ENCODE results near the gene ZNF319. TPM values are rescaled to one million over a fixed set of nuclear protein-coding genes. Genes with fewer than 3 reads are reported as not detected.

The ZNF319 gene
- 8.3 TPM for polyA plus RNA-seq (ENCODE audit: insufficient read length)
- long read RNA-seq, donor 1, full-length matches to known transcripts = 4 of 4 reads
- long read RNA-seq, donor 1, partial matches to known transcripts = 0 of 4 reads
- long read RNA-seq, donor 1, other reads (novel, unspliced or antisense) = 0 of 4 reads
- long read RNA-seq, donor 2, full-length matches to known transcripts = 5 of 5 reads
- long read RNA-seq, donor 2, partial matches to known transcripts = 0 of 5 reads
- long read RNA-seq, donor 2, other reads (novel, unspliced or antisense) = 0 of 5 reads
- long read RNA-seq, donor 3, full-length matches to known transcripts = 3 of 3 reads
- long read RNA-seq, donor 3, partial matches to known transcripts = 0 of 3 reads
- long read RNA-seq, donor 3, other reads (novel, unspliced or antisense) = 0 of 3 reads
- long read RNA-seq, donor 4 = 0 reads
- long read RNA-seq, donor 5, full-length matches to known transcripts = 3 of 3 reads
- long read RNA-seq, donor 5, partial matches to known transcripts = 0 of 3 reads
- long read RNA-seq, donor 5, other reads (novel, unspliced or antisense) = 0 of 3 reads
- long read RNA-seq, donor 6, full-length matches to known transcripts = 4 of 4 reads
- long read RNA-seq, donor 6, partial matches to known transcripts = 0 of 4 reads
- long read RNA-seq, donor 6, other reads (novel, unspliced or antisense) = 0 of 4 reads
- long read RNA-seq, donor 7, full-length matches to known transcripts = 4 of 4 reads
- long read RNA-seq, donor 7, partial matches to known transcripts = 0 of 4 reads
- long read RNA-seq, donor 7, other reads (novel, unspliced or antisense) = 0 of 4 reads
- long read RNA-seq, donor 8, full-length matches to known transcripts = 2 of 9 reads
- long read RNA-seq, donor 8, partial matches to known transcripts = 7 of 9 reads
- long read RNA-seq, donor 8, other reads (novel, unspliced or antisense) = 0 of 9 reads

DNA sequence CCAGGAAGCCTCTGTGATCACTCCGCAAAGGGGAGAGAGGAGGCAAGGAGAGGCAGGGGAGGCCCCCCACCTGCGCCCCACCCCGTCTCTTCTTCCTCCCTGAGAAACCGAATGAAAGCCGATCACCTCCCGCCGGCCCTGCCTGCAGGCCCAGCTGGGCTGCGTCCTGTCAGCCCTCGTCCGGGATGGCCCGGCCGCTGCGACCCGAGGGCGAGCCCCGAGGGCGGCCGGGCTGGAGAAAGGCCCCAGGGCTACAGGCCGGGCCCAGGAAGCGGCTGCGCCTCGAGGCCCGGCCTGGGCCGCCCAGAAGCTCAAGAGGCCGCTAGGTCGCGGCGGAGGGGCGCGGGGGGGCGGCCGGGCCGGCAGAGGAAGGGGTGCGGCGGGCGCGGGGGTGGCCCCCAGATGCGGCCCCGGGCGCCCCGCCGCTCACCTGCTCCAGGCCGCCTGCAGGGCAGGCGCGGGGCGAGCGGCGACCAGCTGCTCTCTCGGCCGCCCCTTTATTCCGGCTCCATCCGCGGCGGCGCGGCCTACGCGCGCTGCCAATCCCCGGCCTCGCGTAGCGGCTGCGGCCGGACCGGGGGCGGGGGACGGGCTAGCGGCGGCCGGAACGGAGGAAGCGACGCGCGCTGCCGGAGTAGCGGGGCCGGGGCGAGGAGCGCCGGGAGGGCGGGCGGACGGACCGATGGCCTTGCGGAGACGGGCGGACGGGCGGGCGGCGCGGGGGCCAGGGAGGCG is at the start of gene ZNF319:
TSS of gene ZNF319 (minus strand) at position 702 of the 735 bp plus-strand sequence. CDS start 2,407 bp downstream, outside the sequence.
- DNase-seq = no peak

DNA sequence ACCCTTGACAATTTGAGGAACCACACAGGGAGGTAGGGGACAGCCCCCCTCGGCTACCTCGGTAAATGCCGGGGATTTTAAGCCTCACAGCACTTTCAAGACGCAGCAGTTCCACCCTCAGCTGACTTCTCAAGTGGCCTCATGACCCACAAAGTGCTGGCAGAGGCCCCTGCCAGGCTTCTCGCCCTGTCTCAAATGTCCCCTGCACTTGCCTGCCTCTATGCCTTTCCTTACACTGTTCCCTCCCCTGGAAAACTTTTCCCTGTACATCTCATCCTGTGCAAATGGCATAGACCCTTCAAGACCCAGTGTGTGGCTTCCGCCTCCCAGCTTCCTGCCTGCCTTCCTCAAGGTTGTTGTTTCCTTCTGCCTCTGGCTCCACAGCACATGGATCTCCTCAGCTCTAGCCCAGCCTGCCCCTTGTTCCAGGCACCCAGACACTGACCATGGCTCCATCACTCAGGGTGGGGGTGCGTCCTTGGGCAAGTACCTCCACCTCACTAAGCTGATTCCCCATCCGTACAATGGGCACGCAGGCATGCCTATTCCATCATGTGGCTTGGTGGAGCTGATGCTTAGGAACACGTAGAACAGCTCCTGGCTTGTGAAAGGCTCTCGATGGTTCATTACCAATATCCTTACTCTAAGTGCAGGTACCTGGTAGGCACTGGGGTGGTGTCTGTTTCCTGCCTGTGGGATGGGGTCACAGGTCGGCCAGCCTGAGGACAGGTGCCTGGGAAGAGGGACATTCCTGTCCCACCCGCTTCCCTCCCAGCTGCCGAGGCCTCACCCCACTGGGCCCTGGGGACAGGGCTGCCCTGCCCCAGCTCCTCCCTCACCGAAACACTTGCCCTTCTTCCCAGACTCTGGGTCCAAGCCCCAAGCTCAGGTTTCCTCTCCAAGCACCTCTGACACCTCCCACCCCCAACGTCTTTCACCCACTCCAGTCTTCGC is 49.0 kb upstream of the ZNF319 start:
- DNase-seq = no peak

DNA sequence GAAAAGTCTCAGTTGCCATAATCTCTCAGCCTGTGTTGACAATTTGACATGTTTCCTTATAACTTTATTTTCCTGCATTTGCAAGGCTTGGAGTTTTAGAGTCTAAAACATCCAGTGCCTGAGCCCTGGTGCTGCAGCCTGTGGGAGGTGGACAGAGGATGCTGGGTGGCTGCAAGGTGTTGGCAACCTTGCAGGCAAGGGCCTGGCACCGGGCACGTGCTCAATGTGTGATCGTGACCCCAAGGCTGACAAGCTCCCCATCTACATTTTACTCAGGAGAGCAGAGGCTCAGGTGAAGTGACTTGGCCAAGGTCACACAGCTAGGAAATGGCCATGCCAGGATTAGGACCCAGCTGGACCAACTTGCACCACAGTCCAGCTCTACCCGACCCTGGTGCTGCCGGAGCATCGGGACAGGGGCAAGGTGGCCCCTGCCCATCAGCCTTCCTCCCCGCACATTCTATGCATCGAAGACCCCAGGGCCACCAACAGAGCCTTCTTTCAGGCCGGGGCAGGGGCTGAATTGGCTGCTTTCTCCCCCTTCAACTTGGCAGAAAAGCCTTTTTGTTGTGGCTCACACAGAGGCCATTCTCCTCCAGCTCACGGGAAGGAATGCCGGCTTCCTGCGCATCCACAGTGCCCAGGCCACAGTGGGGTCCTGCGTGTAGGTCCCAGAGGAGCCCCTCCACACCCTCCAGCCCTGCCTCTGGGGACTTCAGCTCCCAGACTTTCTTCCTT is 48.2 kb upstream of the ZNF319 start:
- DNase-seq = no peak

DNA sequence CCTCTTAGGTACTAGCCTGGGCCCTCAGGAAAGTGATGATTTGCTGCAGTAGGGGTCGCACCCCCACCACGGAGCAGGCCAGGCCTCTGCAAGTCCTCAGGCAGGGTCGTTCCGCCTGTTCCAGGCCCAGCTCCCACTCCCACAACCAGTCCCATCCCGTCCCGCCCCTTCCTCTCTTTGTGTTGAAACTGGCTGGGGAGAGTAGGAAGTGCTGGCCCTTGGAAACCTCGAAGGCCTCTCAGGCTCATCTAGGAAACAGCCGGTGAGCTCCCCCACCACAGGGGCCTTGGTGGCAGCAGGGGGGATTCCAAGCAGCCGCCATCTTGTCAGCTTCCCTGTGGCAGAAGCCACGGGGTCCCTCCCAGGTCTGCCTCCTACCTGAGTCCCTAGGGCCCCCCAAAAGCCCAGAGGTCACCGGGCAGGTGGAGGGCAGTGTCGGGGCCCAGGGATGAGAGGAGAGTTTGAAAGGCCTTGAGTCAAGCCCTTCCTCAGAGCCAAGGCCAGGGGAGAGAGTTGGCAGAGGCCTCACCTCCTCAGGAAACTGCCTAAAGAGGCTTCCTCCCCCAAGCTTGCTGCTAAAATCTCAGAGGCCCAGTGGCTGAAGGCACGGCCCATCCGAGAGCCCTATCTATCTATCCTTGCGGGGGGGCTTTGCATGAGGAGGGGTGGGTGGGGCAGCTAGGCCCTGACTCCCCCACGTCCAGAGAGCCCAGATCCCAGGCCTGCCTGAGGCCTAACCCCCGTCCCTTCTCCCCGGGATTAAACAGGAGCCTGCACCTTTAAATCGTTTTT is 47.3 kb upstream of the ZNF319 start:
- DNase-seq = no peak

DNA sequence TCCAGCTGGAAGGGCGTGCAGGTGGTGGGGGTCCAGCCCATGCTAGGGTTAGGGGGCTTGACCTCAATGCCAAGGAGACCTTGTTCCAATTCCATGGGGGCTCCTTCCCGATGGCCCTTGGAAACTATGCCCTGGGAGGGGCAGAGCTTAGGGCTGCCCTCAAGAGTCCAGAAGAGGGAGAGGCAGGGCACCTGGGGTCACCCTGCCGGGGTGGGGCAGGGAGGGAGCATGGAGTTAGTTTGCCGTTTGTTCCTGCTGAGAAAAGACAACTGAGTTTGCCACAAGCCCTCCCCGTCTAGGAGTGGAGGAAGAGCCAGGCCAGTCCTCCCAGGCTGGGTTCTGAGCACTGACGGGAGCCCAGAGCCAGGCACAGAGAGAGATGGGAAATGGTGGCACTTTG is 46.5 kb upstream of the ZNF319 start:
- no peak for DNase-seq

- DNase-seq = no peak
Observed at GRCh38 chr16:58046054-58046881, 45.8 kb upstream of the ZNF319 start.

GRCh38 chr16:58045096-58045495 is 44.6 kb upstream of the ZNF319 start:
- no peak for DNase-seq

- no peak for DNase-seq
Observed at GRCh38 chr16:58044266-58045019, 44.0 kb upstream of the ZNF319 start.

DNA sequence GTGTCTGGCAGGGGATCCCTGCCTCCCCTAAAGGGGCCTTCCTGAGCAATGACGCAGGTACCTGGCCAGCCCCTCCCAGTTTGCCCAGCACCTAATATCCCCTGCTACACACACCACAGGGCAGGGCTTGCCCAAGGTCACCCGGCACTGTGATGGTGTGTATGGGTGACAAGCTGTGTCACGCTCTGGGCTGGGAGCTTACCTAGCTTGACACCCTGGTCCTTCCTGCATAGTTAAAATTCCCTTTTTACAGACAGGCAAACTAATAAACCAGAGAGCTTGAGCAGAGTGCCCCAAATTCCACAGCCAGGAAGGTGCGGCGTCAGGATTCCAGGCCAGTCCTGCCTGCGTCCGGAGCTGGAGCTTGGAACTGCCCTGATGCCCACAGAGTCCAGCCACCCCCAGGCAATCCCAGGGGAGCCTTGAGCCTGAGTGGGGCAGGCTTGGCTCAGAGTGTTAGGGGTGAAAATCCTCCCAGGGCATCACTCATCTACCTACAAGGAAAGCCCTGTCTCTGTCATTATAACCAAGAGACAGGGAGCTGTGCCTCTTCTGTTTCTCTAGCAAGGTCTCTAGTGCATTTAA is 43.2 kb upstream of the ZNF319 start:
- no peak for DNase-seq

DNA sequence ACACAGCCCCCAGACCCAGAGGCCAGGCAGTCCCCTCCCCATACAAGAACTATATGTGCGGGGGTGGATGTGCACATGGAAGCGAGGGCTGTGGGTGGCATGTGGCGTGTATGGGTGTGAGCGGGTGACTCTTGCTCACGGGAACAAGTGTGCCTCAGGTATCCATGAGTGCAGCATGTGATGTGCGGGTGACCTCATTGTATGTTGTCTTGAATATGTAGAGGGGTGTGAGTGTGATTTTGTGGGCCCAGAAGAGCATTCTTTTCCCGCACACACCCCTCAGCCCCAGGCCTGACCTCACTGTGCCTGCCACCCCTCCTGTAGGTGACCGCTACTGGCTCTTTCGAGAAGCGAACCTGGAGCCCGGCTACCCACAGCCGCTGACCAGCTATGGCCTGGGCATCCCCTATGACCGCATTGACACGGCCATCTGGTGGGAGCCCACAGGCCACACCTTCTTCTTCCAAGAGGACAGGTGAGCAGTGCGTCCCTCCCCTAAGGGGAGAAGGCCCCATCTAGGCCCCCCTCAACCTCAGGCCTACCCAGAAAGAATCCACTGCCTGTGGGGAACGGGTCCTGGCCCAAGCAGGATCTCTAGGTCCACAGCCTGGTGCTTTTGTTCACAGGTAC is 42.5 kb upstream of the ZNF319 start:
- no peak for DNase-seq

DNA sequence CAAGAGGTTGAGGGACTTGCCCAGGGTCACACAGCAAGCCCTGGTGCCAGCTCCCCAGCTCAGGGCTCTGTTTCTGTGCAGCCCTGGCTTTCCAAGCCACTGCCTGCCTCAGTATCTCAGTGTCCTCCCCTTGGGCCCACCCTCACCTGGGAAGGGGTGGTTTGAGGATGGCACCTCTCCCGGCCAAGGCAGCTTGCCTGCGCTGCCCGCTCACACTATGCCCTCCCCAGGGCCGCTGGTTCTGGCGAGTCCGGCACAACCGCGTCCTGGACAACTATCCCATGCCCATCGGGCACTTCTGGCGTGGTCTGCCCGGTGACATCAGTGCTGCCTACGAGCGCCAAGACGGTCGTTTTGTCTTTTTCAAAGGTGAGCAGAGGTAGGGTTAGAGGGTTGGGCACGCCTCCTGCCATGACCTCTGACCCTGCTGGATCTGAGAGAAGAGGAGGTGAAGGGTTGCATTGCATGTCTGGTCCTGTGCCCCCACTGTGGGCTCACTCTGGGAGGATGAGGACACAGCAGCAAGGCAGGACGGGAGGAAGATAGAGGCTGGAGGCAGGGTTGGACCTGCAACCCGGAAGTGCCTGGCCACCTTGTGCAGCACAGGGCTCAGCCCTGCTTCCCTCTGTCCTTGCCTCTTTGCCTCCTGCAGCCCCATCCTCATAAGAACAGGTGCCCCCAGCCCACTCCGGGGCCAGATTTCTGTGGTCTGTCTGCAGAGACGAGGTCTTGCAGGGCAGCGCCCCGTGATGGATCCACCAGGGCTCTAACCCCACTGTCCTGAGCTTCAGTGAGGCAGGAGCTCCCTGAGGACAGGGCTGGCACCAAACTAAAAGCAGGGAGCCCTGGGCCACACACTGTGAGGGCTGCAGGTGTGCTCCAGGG is 41.8 kb upstream of the ZNF319 start:
- no peak for DNase-seq

DNA sequence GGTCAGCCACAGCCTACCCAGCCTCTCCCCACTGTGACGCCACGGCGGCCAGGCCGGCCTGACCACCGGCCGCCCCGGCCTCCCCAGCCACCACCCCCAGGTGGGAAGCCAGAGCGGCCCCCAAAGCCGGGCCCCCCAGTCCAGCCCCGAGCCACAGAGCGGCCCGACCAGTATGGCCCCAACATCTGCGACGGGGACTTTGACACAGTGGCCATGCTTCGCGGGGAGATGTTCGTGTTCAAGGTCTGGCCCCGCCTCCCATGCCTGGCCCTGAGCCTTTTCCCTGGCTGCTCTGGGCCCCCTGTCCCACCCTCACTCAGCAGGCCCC is 41.1 kb upstream of the ZNF319 start:
- no peak for DNase-seq

- no peak for DNase-seq
Observed at GRCh38 chr16:58040945-58041627, 40.6 kb upstream of the ZNF319 start.

GRCh38 chr16:58040496-58040846 is 40.0 kb upstream of the ZNF319 start:
- DNase-seq = no peak

- no peak for DNase-seq
Observed at GRCh38 chr16:58039829-58040495, 39.5 kb upstream of the ZNF319 start.

Data from left kidney (tissue), 8 donors.